Neural cell (in vitro differentiated cells): ENCODE data around the gene FAM204A. TPM values are rescaled to one million over a fixed set of nuclear protein-coding genes. Genes with fewer than 3 reads are reported as not detected.

ENCODE experiments used
- H2AFZ ChIP-seq: fragments of 200-600, 300-800 bp; sonication (generic), shearing (Covaris generic); 2 replicates; pipeline ENCODE4 v1.6.0; 2014; ENCODE audit warnings: low read depth, mild to moderate bottlenecking, antibody characterized with exemption, low read length, moderate library complexity
- H3F3A ChIP-seq: fragments of 200-600 bp; shearing (Covaris generic); 2 replicates; pipeline ENCODE4 v1.6.1; 2016; ENCODE audit warnings: mild to moderate bottlenecking, moderate library complexity, mixed read lengths, antibody characterized with exemption, low read length; ENCODE audit not compliant: insufficient read depth, poor library complexity, severe bottlenecking
- H3K27ac ChIP-seq: fragments of 200-600, 300-800 bp; sonication (generic), shearing (Covaris generic); 2 replicates; pipeline ENCODE4 v1.5.1; 2014; ENCODE audit warnings: mild to moderate bottlenecking, low read length, moderate library complexity
- H3K27me3 ChIP-seq: fragments of 300-800, 200-600 bp; sonication (generic), shearing (Covaris generic); 2 replicates; pipeline ENCODE4 v1.6.0; 2014; ENCODE audit warnings: mild to moderate bottlenecking, low read depth, low read length, moderate library complexity; ENCODE audit not compliant: insufficient read depth
- H3K36me3 ChIP-seq: fragments of 300-800, 200-600 bp; sonication (generic), shearing (Covaris generic); 2 replicates; pipeline ENCODE4 v1.5.1; 2014; ENCODE audit warnings: mild to moderate bottlenecking, antibody characterized with exemption, low read length, moderate library complexity; ENCODE audit not compliant: insufficient read depth
- H3K4me2 ChIP-seq: fragments of 300-800, 200-600 bp; sonication (generic), shearing (Covaris generic); 2 replicates; pipeline ENCODE4 v1.6.0; 2014; ENCODE audit warnings: mild to moderate bottlenecking, low read length
- H3K4me3 ChIP-seq: fragments of 300-800, 200-600 bp; sonication (generic), shearing (Covaris generic); 2 replicates; pipeline ENCODE4 v1.5.1; 2014; ENCODE audit warnings: mild to moderate bottlenecking, low read length, moderate library complexity
- H3K79me2 ChIP-seq: fragments of 200-600 bp; shearing (Covaris generic); replicated peaks from 2 replicates; pipeline ENCODE4 v1.6.0; 2014; ENCODE audit warnings: mild to moderate bottlenecking, low read length, moderate library complexity; ENCODE audit not compliant: insufficient read depth
- H3K9ac ChIP-seq: fragments of 300-800, 200-600 bp; sonication (generic), shearing (Covaris generic); 2 replicates; pipeline ENCODE4 v1.6.1; 2016; ENCODE audit warnings: mild to moderate bottlenecking, low read length, mixed read lengths
- H3K9me2 ChIP-seq: fragments of 200-600 bp; shearing (Covaris generic); 2 replicates; pipeline ENCODE4 v1.6.1; 2016; ENCODE audit warnings: mild to moderate bottlenecking, low read length, mixed read lengths; ENCODE audit not compliant: insufficient read depth
- H3K9me3 ChIP-seq: fragments of 200-600, 300-800 bp; sonication (generic), shearing (Covaris generic); 2 replicates; pipeline ENCODE4 v1.6.1; 2016; ENCODE audit warnings: mild to moderate bottlenecking, mixed run types, low read length, moderate library complexity, mixed read lengths
- H4K20me1 ChIP-seq: fragments of 200-600 bp; shearing (Covaris generic); 2 replicates; pipeline ENCODE4 v1.6.1; 2016; ENCODE audit warnings: mild to moderate bottlenecking, mixed run types; ENCODE audit not compliant: insufficient read depth
- EP300 ChIP-seq: fragments of 450-650 bp; conservative IDR thresholded peaks from 2 replicates; pipeline ENCODE4 v1.6.1; 2014; ENCODE audit warnings: antibody characterized with exemption, mild to moderate bottlenecking, moderate library complexity; ENCODE audit not compliant: poor library complexity, severe bottlenecking
- EZH2 ChIP-seq: fragments of 200-600, 300-800 bp; shearing (Covaris generic), sonication (generic); IDR thresholded peaks from 2 replicates; pipeline ENCODE4 v1.6.1; 2014; ENCODE audit warnings: antibody characterized with exemption, low read length, borderline replicate concordance, mild to moderate bottlenecking; ENCODE audit not compliant: insufficient read depth, poor library complexity, severe bottlenecking
- MXI1 ChIP-seq: fragments of 450-650 bp; conservative IDR thresholded peaks from 2 replicates; pipeline ENCODE4 v1.6.1; 2014; ENCODE audit warnings: antibody characterized with exemption, mild to moderate bottlenecking; ENCODE audit not compliant: poor library complexity, severe bottlenecking
- POLR2AphosphoS5 ChIP-seq: IDR thresholded peaks from 2 replicates; pipeline ENCODE4 v1.6.1; 2012
- RAD21 ChIP-seq: fragments of 450-650 bp; conservative IDR thresholded peaks from 2 replicates; pipeline ENCODE4 v1.6.1; 2014; ENCODE audit warnings: antibody characterized with exemption, mild to moderate bottlenecking, moderate library complexity
- SMC3 ChIP-seq: fragments of 450-650 bp; conservative IDR thresholded peaks from 2 replicates; pipeline ENCODE4 v1.6.1; 2014; ENCODE audit warnings: antibody characterized with exemption, mild to moderate bottlenecking, moderate library complexity; ENCODE audit not compliant: poor library complexity
- TAF1 ChIP-seq: IDR thresholded peaks from 2 replicates; pipeline ENCODE4 v1.6.1; 2012; ENCODE audit warnings: low read depth
- polyA plus RNA-seq: library from polyadenylated mRNA; depleted of rRNA; stranded (reverse); fragments of >200 nt; gene quantifications from 2 replicates; pipeline ENCODE4 v1.2.3, GENCODE V29; 2014
- TF ChIP-seq, protein P1 (sequence below): IDR thresholded peaks from 2 replicates; pipeline ENCODE4 v1.6.1; 2012; ENCODE audit warnings: borderline replicate concordance
- TF ChIP-seq, protein P2 (sequence below): fragments of 450-650 bp; IDR thresholded peaks from 2 replicates; pipeline ENCODE4 v1.5.1; 2014; ENCODE audit warnings: antibody characterized with exemption, mild to moderate bottlenecking, moderate library complexity; ENCODE audit not compliant: poor library complexity, severe bottlenecking

FAM204A gene
- polyA plus RNA-seq, 1 donor from 2014 or later = 202 TPM

DNA sequence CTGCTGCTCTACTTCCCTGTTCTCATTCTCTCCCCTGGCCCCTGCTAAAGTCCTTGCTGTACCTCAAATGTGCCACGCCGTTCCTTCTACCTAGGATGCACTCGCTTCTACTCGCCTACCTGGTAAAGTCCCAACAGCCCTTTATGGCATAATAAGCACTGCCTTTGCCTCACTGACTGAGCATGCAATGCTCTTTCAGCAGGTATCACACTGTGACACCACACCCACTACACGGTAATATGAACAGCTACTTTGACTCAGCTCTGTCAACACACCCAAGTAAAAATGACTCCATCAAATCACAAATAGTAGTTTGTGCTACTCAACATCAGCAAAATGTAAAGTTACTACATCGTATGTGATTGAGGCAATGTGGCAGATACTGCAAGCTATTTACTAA is 37.6 kb downstream of the FAM204A start:
- H3K9ac ChIP-seq = no peak overlapping the region
- no peak overlapping the region for H3K4me3 ChIP-seq
- H3F3A ChIP-seq = no peaks in the 10 kb centered on the region
- H3K9me2 ChIP-seq = no peaks in the 10 kb centered on the region
- no peak for TF ChIP-seq POLR2AphosphoS5
- no peak for TF ChIP-seq TAF1
- no peak for TF ChIP-seq EZH2
- TF ChIP-seq, protein P1, sequence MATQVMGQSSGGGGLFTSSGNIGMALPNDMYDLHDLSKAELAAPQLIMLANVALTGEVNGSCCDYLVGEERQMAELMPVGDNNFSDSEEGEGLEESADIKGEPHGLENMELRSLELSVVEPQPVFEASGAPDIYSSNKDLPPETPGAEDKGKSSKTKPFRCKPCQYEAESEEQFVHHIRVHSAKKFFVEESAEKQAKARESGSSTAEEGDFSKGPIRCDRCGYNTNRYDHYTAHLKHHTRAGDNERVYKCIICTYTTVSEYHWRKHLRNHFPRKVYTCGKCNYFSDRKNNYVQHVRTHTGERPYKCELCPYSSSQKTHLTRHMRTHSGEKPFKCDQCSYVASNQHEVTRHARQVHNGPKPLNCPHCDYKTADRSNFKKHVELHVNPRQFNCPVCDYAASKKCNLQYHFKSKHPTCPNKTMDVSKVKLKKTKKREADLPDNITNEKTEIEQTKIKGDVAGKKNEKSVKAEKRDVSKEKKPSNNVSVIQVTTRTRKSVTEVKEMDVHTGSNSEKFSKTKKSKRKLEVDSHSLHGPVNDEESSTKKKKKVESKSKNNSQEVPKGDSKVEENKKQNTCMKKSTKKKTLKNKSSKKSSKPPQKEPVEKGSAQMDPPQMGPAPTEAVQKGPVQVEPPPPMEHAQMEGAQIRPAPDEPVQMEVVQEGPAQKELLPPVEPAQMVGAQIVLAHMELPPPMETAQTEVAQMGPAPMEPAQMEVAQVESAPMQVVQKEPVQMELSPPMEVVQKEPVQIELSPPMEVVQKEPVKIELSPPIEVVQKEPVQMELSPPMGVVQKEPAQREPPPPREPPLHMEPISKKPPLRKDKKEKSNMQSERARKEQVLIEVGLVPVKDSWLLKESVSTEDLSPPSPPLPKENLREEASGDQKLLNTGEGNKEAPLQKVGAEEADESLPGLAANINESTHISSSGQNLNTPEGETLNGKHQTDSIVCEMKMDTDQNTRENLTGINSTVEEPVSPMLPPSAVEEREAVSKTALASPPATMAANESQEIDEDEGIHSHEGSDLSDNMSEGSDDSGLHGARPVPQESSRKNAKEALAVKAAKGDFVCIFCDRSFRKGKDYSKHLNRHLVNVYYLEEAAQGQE = no peak
- TF ChIP-seq, protein P2, sequence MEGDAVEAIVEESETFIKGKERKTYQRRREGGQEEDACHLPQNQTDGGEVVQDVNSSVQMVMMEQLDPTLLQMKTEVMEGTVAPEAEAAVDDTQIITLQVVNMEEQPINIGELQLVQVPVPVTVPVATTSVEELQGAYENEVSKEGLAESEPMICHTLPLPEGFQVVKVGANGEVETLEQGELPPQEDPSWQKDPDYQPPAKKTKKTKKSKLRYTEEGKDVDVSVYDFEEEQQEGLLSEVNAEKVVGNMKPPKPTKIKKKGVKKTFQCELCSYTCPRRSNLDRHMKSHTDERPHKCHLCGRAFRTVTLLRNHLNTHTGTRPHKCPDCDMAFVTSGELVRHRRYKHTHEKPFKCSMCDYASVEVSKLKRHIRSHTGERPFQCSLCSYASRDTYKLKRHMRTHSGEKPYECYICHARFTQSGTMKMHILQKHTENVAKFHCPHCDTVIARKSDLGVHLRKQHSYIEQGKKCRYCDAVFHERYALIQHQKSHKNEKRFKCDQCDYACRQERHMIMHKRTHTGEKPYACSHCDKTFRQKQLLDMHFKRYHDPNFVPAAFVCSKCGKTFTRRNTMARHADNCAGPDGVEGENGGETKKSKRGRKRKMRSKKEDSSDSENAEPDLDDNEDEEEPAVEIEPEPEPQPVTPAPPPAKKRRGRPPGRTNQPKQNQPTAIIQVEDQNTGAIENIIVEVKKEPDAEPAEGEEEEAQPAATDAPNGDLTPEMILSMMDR = no peak
- no peak for TF ChIP-seq MXI1
- TF ChIP-seq RAD21 = no peak
- no peak for TF ChIP-seq SMC3
- TF ChIP-seq EP300 = no peak
- peaks cover 5% of the 10 kb centered on the region for H3K36me3 ChIP-seq
- H3K27me3 ChIP-seq = no peaks in the 10 kb centered on the region
- H4K20me1 ChIP-seq = no peaks in the 10 kb centered on the region
- no peak overlapping the region for H3K27ac ChIP-seq
- no peak overlapping the region for H2AFZ ChIP-seq
- no peaks in the 10 kb centered on the region for H3K9me3 ChIP-seq
- no peak overlapping the region for H3K4me2 ChIP-seq
- H3K79me2 ChIP-seq = no peaks in the 10 kb centered on the region

DNA sequence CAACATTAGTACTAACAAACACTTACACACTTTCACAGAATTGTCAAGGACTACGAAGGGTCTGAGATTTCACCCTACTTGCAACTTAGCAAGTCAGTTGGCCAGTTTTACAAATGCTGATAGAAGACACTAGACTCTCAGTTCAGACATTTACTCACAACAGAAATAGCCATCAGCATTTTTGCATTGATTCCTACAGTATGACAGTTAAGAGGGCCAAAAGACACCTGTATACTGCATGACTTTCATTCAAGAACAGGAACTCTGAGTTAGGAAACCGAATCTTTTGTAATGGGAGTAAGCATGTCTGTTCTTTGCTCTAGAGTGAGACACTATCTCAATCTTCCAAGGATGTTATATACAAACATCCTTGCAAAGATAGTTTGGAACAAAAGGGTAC is 40.9 kb downstream of the FAM204A start:
- no peak overlapping the region for H3K9ac ChIP-seq
- H3K79me2 ChIP-seq = no peaks in the 10 kb centered on the region
- H3K4me3 ChIP-seq = no peak overlapping the region
- H4K20me1 ChIP-seq = no peaks in the 10 kb centered on the region
- no peak overlapping the region for H2AFZ ChIP-seq
- no peak overlapping the region for H3K27ac ChIP-seq
- TF ChIP-seq, protein P1 = no peak
- no peak for TF ChIP-seq EP300
- H3K27me3 ChIP-seq = no peaks in the 10 kb centered on the region
- H3K4me2 ChIP-seq = no peak overlapping the region
- H3K36me3 ChIP-seq = peaks cover 5% of the 10 kb centered on the region
- no peaks in the 10 kb centered on the region for H3K9me2 ChIP-seq
- H3F3A ChIP-seq = no peaks in the 10 kb centered on the region
- H3K9me3 ChIP-seq = no peaks in the 10 kb centered on the region
